LNCaP clone FGC (cell line): ENCODE results near the gene GCNT3.
"Not testable (repeated sequence)": the region's sequence is repeated elsewhere in the genome, so short reads cannot be mapped to it uniquely, and the experiment has no call there.

Experiments used
- DNase-seq: peaks from one replicate; pipeline ENCODE4 v3.0.0-alpha.2; 2011; ENCODE audit warnings: low read depth
- H3K4me3 ChIP-seq: 2 replicates; pipeline ENCODE4 v1.5.1; 2011; ENCODE audit warnings: mild to moderate bottlenecking, low read depth, low read length, control low read depth
- CTCF ChIP-seq: IDR thresholded peaks from 2 replicates; pipeline ENCODE4 v1.5.1; 2012; ENCODE audit warnings: mild to moderate bottlenecking; ENCODE audit not compliant: control insufficient read depth, insufficient read depth; ENCODE audit errors: extremely low read depth

GCNT3 gene

DNA sequence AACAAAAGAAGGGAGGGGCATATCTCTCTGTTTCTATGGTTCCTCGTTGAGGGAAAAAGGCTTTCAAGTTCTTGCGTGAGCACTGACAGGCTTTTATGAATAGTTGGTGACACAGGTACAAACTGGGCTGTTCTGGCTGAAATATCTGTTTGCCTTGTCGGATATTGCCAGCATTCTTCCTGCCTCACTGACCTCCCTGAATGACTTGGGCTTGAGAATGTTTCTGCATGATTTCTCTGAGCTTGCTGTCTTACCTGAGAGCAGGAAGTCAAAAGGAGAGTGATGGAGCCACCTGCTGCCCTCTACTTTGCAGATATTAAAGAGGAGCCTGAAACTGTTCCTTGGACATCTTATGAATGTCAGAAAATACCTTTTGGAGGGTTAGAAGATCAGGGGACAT, 4.8 kb downstream of the GCNT3 start:
- peak; percentile 17 for DNase-seq
- TF ChIP-seq CTCF: peak; percentile 63
- no peak overlapping the region for H3K4me3 ChIP-seq

- H3K4me3 ChIP-seq: no peak overlapping the region
- TF ChIP-seq CTCF: no peak
- no peak for DNase-seq
These were observed 6.8 kb downstream of the GCNT3 start for GRCh38 chr15:59618406-59618805.

- no peak overlapping the region for H3K4me3 ChIP-seq
- no peak for DNase-seq
- TF ChIP-seq CTCF: no peak
These were observed 10.7 kb downstream of the GCNT3 start for GRCh38 chr15:59622289-59622688.

DNA sequence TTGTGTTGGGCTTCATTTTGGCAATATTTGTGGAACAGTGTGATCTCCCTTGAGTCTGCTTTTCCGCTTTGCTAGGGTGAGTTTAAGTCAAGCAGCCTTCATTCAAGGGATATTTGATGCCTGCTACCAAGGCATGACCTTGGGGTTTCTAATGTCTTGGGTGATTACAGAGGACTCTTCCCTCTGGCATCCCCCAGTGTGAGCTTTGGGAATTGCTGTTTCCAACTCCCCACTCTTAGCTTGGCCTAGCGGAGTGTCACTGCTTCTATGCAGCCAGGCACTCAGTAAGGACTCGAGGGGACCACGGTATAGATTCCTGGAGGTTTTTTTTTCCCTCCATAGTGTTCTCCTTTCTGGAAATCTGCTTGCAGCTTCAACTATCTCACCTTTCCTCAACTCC, 21.1 kb downstream of the GCNT3 start:
- H3K4me3 ChIP-seq: no peak overlapping the region
- peak; percentile 36 for TF ChIP-seq CTCF
- no peak for DNase-seq

GRCh38 chr15:59636184-59636583, 24.6 kb downstream of the GCNT3 start:
- TF ChIP-seq CTCF: no peak
- no peak for DNase-seq
- H3K4me3 ChIP-seq: no peak overlapping the region

DNA sequence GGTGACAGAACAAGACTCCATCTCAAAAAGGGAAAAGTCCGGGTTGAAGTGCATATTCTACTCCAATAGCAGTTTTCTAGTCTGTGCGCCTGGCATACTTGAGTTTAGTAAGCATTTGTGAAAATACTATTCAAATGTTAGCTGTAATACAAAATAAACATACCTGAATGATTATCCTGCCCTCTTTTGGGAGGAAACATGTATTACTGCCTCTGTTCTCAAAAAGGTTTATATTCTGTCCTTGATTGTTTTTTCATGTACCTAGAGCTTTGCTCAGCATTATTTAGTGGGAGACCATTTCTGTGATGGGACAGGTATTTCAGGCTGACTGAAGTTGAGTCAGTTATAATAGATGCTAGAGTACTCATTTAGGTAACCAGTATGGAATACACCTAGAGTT, 25.9 kb downstream of the GCNT3 start:
- not testable (repeated sequence) for H3K4me3 ChIP-seq, DNase-seq
- TF ChIP-seq CTCF: peak; percentile 35

DNA sequence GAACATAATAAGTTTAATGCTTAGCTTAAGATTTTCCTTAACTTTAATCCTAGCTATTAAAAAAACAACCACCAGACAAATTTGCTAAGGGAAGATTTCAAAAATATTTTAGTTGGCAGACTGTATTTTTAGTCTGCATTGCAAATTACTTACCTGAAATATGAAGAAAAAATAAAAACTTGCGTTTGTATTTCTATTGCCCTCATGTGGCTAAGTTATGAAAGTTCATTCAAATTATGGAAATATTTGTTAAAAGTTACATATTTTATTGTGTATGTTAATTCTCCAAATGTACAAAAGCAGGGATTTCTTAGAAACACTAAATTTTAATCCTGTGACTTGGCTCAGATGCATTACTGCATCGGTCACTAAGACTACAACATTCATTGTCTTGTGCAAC, 30.8 kb downstream of the GCNT3 start:
- no peak for TF ChIP-seq CTCF
- no peak for DNase-seq

More for the DNA sequence above, 30.8 kb downstream of the GCNT3 start:
- no peak overlapping the region for H3K4me3 ChIP-seq
